Measurements from ENCODE around the gene DCAF5.
A peak's percentile ranks its signal among the peaks of the same experiment; 100 is the strongest.
"Not testable (repeated sequence)": the region's sequence is repeated elsewhere in the genome, so short reads cannot be mapped to it uniquely, and the experiment has no call there.

DCAF5 gene, protein sequence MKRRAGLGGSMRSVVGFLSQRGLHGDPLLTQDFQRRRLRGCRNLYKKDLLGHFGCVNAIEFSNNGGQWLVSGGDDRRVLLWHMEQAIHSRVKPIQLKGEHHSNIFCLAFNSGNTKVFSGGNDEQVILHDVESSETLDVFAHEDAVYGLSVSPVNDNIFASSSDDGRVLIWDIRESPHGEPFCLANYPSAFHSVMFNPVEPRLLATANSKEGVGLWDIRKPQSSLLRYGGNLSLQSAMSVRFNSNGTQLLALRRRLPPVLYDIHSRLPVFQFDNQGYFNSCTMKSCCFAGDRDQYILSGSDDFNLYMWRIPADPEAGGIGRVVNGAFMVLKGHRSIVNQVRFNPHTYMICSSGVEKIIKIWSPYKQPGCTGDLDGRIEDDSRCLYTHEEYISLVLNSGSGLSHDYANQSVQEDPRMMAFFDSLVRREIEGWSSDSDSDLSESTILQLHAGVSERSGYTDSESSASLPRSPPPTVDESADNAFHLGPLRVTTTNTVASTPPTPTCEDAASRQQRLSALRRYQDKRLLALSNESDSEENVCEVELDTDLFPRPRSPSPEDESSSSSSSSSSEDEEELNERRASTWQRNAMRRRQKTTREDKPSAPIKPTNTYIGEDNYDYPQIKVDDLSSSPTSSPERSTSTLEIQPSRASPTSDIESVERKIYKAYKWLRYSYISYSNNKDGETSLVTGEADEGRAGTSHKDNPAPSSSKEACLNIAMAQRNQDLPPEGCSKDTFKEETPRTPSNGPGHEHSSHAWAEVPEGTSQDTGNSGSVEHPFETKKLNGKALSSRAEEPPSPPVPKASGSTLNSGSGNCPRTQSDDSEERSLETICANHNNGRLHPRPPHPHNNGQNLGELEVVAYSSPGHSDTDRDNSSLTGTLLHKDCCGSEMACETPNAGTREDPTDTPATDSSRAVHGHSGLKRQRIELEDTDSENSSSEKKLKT

DNA sequence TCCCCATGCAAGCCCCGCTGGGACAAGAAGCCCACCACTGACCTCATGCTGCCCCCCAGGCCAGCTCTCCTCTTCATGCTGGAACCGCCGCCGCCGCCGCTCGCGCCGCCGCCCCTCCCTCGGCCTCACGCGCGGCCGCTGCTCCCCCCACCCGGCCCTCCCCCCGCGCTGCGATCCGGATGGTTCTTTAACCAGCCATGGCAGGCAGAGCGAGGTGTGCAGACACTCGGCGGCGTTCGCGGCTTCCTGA lies at the start of gene DCAF5:
Gene DCAF5, minus strand, starts transcription at position 218 of the 250 bp plus-strand sequence. Its CDS starts 141 bp downstream, at position 77.
- no peak for DNase-seq

DNA sequence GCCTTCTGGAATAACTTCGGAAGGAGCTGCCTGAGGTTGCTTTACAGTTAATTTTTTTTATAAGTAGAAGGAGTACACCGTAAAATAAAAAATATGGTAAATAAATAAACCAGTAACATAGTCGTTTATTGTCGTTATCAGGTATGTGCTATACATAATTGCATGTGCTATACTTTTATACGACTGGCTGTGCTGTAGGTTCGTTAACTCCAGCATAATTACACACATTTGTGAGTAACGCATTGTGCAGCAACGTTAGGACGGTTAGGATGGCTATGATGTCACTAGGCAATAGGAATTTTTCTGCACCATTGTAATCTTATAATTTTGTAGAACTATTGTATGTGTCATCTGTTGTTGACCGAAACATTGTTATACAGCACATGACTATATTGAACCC lies 46.9 kb upstream of the DCAF5 start:
- no peak for DNase-seq

DNA sequence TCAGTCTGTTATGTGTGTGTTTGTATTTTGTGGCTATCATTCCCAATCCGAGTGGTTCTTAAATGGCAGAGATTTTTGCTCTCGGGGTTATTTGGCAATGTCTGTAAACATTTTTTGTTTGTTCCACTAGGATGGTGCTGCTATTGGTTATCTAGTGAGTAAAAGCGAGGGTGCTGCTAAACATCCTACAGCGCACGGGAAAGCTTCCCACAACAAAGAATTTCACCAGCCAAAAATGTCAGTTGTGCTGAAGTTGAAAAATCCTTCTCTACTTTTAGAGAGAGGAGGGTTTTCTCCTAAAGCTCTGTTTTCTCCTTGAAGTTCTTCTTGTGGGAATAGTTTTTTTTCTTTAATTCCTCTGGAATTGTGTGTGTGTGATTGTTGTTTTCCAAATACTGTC lies 40.8 kb upstream of the DCAF5 start:
- DNase-seq: no peak

DNA sequence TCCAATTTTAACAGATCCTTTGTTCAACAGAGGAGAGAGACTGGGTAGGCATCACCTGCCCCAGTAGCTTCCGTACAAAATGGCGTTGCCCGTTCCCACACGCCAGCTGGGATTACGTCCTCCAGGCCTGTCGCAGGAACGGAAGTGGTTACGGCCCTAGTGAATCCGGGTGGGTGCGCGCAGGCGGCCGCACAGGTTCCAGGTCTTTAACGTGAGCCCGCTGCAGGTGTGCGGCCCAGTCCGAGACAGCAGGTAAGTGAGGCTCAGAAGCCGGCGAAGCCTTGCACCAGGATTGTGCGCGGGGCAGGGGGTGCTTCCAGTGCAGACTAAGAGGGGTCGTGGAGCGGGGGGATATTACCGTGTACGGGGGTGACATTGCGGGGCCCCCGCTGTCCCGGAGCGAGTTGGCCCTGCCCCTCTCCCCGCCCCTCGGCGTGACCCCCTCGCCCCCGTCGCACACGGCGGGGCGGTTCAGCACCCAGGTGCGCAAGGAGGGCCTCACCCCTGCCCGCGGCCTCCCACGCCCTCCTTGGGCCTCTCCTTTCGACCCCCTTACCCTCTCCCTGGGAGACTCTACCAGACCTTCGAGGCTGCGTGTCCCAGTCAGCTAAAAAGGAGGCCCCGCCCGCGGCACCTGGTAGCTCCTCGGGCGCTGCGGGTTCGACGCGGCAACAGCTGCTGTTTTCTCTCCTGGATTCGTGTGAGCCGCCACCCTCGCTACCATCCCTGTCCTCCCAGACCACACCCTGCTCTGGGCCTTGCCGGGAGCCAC lies 38.6 kb upstream of the DCAF5 start, which contains the start of gene EXD2:
Gene EXD2, plus strand, starts transcription at position 159 of the 772 bp plus-strand sequence. CDS start 17,973 bp downstream, outside the sequence.
- peak; percentile 97 for DNase-seq

DNA sequence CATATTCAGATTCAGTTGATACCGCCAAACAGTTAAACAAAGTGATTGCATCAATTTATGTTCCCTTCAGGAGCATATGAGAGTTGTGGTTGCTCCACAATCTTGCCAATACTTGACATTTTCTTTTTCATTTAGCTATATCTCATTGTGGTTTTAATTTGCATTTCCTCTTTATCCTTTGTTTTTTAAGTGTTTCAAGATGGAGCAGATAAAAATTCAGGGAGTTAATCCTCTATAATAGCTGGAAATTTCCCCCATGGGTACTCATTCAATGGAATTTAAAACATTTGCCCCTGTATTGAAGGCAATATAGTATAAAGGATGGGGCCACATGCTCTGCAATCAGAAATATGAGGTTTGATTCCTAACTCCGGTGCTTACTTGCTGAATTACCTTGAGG lies 37.3 kb upstream of the DCAF5 start:
- no peak for DNase-seq

DNA sequence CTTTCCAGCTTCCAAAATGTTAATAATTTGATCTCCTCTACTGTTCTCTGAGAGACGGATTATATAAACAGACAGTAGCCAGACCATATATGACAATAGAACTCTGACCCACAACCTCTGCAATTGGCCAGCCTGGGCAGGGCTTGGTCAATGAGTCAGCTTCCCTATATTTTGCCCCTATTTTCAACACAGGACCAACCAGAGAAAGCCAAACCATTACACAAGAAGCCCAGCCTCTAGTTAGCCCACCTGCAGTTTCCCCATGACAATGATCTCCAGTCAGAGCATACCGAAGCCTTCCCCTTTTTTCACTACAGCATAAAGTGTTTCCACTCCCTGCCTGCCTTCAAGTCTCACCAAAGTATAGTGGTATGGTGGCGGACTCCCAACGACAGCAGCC lies 30.8 kb upstream of the DCAF5 start:
- no peak for DNase-seq

DNA sequence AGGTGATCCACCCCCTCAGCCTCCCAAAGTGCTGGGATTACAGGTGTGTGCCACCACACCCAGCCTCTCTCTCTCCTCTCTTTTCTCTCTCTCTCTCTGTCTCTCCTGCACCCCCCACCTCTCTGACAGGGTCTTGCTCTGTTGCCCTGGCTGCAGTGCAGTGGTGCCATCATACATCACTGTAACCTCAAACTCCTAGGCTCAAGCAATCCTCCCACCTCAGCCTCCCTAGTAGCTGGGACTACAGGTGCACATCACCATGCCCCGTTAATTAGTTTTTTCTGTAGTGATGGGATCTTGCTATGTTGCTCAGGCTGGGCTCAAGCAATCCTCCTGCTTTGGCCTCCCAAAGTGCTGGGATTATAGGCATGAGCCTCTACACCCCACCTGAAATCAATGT lies 29.7 kb upstream of the DCAF5 start:
- not testable (repeated sequence) for DNase-seq

DNA sequence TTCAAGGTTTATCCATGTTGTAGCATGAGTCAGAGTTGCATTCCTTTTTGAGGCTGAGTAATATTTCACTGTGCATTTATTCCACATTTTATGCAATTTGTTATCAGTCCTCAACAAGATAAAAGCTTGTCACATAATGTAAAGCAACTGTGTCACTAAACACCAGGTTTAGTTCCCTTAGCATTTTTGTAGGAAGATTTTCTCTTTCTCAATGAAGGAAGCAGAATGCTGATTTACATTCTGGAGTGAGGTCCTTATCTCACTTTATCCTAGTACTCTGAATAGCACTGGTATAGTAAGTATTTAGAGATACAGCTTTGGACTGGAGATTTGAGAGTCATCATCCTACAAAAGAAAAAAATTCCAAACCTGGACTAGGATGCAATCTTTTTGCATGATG lies 28.6 kb upstream of the DCAF5 start:
- DNase-seq: no peak

DNA sequence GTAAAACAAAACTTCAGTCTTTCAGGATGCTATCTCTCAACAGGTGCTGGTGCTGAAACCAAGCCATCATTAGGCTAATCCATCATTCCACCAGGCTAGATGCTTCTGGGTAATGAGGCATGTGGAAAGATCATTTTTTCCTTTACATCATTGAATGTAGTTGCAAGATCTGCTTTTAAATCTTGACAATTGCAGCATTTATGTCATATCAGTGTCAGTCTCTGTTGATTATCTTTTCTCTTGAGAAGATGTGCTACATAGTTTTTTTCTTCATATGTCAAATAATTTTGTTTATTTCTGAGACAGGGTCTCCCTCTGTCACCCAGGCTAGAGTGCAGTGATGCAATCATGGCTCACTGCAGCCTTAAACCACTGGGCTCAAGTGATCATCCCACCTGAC lies 22.2 kb upstream of the DCAF5 start:
- DNase-seq: no peak

DNA sequence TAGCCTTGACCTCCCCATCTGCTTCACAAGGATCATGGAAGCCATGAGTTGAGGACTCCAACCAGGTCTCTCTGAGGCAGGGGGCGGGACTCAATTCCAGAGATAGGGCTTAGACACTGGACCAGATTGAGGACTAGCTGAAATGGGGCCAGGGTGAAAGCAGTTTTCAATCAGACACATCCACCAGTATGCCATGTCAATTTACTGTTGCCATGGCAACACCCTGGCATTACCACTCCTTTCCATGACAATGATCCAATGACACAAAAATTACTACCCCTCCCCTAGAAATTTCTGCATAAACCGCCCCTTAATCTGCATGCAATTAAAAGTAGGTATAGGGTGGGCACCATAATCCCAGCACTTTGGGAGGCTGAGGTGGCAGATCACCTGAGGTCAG lies 18.6 kb upstream of the DCAF5 start:
- no peak for DNase-seq

DNA sequence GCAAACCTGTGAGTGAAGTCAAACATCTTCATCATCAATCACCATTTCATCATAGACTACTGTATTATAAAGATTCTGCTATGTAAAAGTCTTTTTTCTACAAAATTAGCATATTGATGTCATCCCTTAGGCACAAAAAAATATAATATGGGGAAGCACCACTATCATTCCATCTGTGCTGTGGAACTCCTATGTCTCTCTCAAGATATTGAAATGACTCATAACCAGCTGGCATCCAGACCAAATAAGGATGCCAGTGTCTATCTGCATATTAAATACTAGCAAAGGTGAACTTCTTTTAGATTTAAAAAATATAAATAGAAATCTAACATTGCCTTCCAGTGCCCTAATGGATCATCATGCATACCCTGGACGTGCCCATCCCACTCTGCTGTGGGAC lies 17.9 kb upstream of the DCAF5 start:
- DNase-seq: no peak

DNA sequence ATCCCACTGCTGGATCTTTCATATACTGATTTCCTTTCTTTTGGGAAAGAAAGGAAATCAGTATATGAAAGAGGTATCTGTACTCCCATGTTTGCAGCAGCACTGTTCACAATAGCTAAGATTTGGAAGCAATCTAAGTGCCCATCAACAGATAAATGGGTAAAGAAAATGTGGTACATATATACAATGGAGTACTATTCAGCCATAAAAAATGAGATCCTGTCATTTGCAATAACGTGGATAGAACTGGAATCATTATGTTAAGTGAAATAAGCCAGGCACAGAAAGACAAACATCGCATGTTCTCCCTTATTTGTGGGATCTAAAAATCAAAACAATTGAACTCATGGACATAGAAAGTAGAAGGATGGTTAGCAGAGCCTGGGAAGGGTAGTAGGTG lies 12.9 kb upstream of the DCAF5 start:
- not testable (repeated sequence) for DNase-seq

DNA sequence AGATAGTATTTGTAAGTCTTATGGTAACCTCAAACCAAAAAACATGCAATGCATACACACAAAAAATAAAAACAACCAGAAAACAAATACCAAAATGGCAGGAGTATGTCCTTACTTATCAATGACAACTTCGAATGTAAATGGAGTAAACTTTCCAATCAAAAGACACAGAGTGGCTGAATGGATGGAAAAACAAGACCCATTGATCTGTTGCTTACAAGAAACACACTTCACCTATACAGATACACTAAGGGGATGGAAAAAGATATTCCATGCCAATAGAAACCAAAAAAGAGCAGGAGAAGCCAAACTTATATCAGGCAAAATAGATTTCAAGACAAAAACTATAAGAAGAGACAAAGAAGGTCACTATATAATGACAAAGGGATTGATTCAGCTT lies 8.7 kb upstream of the DCAF5 start:
- DNase-seq: no peak

DNA sequence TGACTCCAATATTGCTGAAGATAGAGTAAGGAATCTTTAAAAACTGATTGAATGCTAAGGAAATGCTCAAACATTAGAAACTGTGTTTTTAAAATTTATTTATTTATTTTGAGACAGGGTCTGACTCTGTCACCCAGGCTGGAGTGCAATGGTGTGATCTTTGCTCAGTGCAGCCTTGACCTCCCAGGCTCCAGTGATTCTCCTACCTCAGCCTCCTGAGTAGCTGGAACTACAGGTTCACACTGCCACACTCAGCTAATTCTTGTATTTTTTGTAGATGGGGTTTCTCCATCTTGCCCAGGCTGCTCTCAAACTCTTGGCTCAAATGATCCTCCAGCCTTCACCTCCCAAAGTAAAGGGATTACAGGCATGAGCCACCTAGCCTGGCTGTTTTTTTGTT lies 3.3 kb upstream of the DCAF5 start:
- no peak for DNase-seq

DNA sequence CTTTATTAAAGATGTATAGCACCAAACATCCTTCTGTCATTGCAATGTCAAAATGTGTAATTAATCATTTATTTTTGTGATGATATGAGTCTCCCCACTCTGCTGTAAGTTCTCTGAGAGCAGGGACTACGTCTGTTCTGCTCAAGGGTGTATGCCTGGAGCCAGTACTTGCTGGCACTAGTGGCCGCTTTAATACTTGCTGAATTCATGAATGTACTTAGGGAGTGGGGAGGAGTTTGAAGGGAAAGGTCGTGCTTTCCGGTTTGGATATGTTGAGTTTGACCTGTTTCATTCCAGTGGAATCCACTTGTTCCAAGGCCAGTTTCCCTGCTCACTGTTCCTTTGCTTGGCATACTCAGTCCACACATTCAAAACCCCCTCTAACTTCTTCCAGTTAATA lies 1.9 kb upstream of the DCAF5 start:
- no peak for DNase-seq

DNA sequence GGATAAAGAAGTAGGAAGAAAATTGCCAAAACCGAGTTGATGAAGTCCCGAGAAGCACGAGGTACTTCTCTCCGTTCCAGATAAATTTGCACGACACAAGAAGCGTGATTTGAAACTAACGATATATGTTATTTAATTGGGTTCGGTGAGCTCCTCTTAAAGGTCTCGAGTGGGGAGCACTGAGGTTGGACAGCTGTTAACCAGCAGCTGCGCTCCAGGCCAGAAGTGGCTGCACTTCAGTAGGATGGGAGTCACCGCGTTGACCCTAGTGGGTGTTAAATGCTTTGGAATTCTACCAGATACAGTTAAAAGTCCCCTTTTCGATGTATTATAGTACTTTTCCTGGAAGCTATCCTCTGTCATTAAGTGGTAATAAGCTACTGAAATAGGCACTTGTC lies 953 bp upstream of the DCAF5 start:
- DNase-seq: peak; percentile 62

DNA sequence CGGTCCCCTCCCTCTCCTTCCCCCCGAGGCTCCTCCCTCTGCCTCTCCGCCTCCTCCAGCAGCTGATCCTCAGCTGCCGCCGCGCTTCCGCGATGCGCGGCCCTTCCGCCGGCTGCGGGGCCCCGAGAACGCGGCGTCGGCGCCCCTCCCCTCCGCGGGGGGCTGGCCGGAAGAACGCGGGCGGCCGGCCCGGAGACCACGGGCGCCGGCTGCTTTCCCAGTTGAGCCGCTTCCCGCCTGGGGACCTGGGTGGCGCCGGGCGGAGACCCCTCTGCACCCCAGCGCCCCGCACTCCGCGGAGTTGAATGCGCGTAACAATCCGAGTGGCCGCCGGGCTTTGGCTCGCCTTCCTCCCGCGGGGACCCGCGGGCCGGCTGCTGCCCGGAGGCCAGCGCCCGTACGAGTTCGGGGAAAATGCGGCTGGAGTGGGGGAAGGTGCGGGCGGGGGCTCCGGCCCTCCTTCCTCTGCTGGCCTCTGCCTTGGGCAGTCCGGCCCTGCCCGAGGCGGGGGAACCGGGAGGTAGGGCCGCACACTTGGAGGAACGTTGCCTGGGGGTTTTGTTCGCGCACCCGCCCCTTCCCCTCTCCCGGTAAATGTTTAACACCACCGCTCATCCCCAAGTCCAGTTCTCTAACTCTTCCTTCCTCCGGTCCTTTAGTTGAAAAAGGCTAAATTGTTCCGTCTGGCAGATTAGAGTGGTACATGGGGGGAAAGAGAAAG lies 393 bp upstream of the DCAF5 start:
- DNase-seq: peak; percentile 95

DNA sequence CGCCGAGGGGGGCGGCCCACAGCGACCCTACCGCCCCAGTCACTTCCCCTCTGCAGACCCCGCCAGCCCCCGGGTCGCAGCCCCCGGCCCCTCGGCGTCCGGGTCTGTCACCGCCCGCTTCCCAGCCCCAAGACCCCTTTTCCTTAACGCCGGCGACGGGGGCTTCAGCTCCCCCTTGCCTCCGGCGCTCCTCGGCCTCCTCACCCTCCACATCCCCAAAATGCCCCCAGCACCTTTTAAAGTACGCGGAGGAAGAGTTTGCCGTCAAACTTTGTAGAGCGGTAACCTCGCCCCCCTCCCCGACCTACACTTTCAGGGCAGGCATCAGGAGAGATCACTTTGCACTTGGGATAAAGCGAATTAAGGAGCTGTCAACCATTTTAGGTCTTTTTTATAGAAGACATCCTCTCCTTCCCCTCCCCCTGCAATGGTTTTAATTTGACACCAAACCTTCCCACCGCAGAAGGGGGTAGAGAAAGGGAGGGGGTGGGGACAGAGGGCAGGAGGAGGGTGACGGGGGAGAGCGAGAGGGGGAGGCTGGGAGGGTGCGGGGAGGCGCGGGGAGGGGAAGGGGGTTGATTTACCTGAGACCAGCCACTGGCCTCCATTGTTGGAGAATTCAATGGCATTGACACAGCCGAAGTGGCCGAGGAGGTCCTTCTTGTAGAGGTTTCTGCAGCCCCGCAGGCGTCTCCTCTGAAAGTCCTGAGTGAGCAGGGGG lies 578 bp downstream of the DCAF5 start:
- DNase-seq: peak; percentile 70

DNA sequence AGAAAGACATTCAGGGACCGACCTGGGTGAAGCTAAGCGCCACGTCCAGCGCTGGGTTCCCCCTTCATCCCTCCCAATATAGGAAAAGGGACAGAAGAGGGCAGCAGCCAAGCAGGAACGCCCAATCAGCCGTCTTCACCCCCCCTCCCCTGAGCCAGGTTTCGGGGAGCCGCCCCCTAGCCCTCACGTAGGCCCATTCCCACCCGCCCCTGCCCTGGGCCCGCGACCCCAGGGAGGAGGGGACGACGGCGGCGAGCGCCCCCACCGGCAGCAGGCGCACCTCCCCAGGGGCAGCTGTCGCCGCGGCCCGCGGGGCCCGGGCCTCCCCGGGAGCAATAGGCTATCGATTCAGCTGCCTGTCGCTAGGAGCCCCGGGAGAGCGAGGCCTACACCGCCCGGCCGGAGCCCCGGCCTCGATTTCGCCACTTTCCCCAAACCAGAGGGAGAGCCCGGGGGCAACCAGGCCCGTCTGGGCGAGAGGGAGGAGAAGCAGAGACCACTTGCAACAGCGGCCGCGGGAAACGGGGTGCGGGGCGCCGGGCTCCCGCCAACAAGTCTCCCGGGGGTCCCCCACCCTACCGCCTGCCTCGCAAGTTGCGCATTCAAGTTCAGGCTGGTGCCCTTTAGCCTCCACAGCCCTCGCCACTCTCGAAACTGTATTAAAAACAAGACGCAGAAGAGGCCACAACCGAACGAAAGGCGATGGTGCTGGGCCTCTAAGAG lies 1.3 kb downstream of the DCAF5 start:
- peak; percentile 81 for DNase-seq

DNA sequence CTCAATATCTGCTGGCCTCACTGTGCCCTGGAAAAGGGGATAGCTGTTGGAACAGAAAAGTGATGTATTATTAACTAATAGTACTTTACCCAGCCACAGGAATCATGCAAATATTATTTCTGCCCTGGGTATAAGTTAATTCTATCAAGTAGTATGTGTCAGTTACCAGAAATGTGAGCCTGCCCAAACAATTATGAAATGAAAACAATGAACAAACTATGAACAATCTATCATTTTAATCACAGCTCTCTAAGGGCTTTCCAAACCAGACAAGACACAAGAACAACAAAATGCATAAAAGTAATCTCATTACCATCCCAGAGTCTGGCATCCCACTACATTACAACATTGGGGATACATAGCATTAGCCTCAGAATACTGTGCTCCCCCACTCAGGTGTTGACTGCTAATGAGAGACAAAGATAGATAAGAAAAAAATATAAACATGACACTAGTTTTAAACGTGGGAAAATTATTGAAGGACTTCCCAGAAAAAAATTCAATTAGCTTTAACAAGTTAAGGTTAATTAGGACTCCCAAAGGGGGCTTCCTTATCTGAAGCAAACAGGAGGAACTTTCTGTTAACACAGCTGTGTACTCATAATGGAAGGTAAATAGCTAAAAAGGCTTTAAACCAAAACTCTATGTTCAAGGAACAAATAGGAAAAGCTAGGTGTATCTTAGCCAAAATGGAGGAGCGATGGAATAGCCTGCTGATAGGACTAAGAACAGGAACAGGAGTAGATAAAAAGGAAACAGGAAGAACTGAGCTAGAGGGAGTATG lies 3.3 kb downstream of the DCAF5 start:
- no peak for DNase-seq
